Measurements from ENCODE around the gene CACNB2.

The CACNB2 gene

GRCh38 chr10:18140149-18140956 lies at the start of gene CACNB2:
Gene CACNB2, plus strand, starts transcription at chr10:18140424.
- Histone ChIP-seq H3K9me3 (ENCODE audit: insufficient read depth, low read length) (no peaks in the 10 kb centered on the region), H4K20me1 (ENCODE audit: insufficient read depth, low read length) (no peaks in the 10 kb centered on the region), H3K27me3 (ENCODE audit: low read depth, low read length) (no peaks in the 10 kb centered on the region), H3K36me3 (replicated peaks; ENCODE audit: low read depth, low read length) (no peaks in the 10 kb centered on the region), H3K79me2 (ENCODE audit: low read length) (no peaks in the 10 kb centered on the region), H3K27ac (ENCODE audit: low read length) (no peak within 1 kb of the TSS), H3K4me3 (ENCODE audit: low read length) (no peak within 1 kb of the TSS), H3K4me2 (ENCODE audit: low read length) (no peak within 1 kb of the TSS), H2AFZ (ENCODE audit: low read depth, low read length) (no peak within 1 kb of the TSS), H3K4me1 (ENCODE audit: low read length) (no peaks in the 10 kb centered on the region), H3K9ac (ENCODE audit: low read length) (no peak within 1 kb of the TSS)
- TF ChIP-seq EZH2phosphoT487 (IDR thresholded peaks at IDR 0.05; ENCODE audit: low read depth) (no peak), CTCF (IDR thresholded peaks at IDR 0.05; ENCODE audit: low read depth, low read length) (no peak)

- TF ChIP-seq EZH2phosphoT487 (IDR thresholded peaks at IDR 0.05; ENCODE audit: low read depth) (no peak), CTCF (IDR thresholded peaks at IDR 0.05; ENCODE audit: low read depth, low read length) (no peak)
- no peak overlapping the region for H3K9ac ChIP-seq (ENCODE audit: low read length)
- H3K36me3 ChIP-seq (replicated peaks; ENCODE audit: low read depth, low read length), result no peaks in the 10 kb centered on the region
- H3K27me3 ChIP-seq (ENCODE audit: low read depth, low read length), result no peaks in the 10 kb centered on the region
- no peak overlapping the region for H3K4me3 ChIP-seq (ENCODE audit: low read length)
- H3K79me2 ChIP-seq (ENCODE audit: low read length), result no peaks in the 10 kb centered on the region
- H4K20me1 ChIP-seq (ENCODE audit: insufficient read depth, low read length), result no peaks in the 10 kb centered on the region
- no peak overlapping the region for H2AFZ ChIP-seq (ENCODE audit: low read depth, low read length)
- H3K4me2 ChIP-seq (ENCODE audit: low read length), result no peak overlapping the region
- H3K4me1 ChIP-seq (ENCODE audit: low read length), result peaks cover 18% of the 10 kb centered on the region
- no peak overlapping the region for H3K27ac ChIP-seq (ENCODE audit: low read length)
- H3K9me3 ChIP-seq (ENCODE audit: insufficient read depth, low read length), result no peaks in the 10 kb centered on the region
Measured at GRCh38 chr10:18094332-18094731, 45.9 kb upstream of the CACNB2 start.

GRCh38 chr10:18094793-18095192 lies 45.4 kb upstream of the CACNB2 start:
- H3K4me1 ChIP-seq (ENCODE audit: low read length), result peaks cover 18% of the 10 kb centered on the region
- no peaks in the 10 kb centered on the region for H3K36me3 ChIP-seq (replicated peaks; ENCODE audit: low read depth, low read length)
- H3K27ac ChIP-seq (ENCODE audit: low read length), result no peak overlapping the region
- H3K4me2 ChIP-seq (ENCODE audit: low read length), result no peak overlapping the region
- no peak overlapping the region for H3K9ac ChIP-seq (ENCODE audit: low read length)
- H4K20me1 ChIP-seq (ENCODE audit: insufficient read depth, low read length), result no peaks in the 10 kb centered on the region
- no peaks in the 10 kb centered on the region for H3K9me3 ChIP-seq (ENCODE audit: insufficient read depth, low read length)
- no peak for TF ChIP-seq EZH2phosphoT487 (IDR thresholded peaks at IDR 0.05; ENCODE audit: low read depth)
- TF ChIP-seq CTCF (IDR thresholded peaks at IDR 0.05; ENCODE audit: low read depth, low read length), result no peak
- H2AFZ ChIP-seq (ENCODE audit: low read depth, low read length), result no peak overlapping the region
- H3K27me3 ChIP-seq (ENCODE audit: low read depth, low read length), result no peaks in the 10 kb centered on the region
- no peak overlapping the region for H3K4me3 ChIP-seq (ENCODE audit: low read length)
- no peaks in the 10 kb centered on the region for H3K79me2 ChIP-seq (ENCODE audit: low read length)

- Histone ChIP-seq H3K36me3 (replicated peaks; ENCODE audit: low read depth, low read length) (no peaks in the 10 kb centered on the region), H3K27ac (ENCODE audit: low read length) (no peak overlapping the region), H3K4me1 (ENCODE audit: low read length) (peaks cover 22% of the 10 kb centered on the region), H3K27me3 (ENCODE audit: low read depth, low read length) (no peaks in the 10 kb centered on the region), H3K4me2 (ENCODE audit: low read length) (no peak overlapping the region), H2AFZ (ENCODE audit: low read depth, low read length) (no peak overlapping the region), H4K20me1 (ENCODE audit: insufficient read depth, low read length) (no peaks in the 10 kb centered on the region), H3K79me2 (ENCODE audit: low read length) (no peaks in the 10 kb centered on the region), H3K9me3 (ENCODE audit: insufficient read depth, low read length) (no peaks in the 10 kb centered on the region), H3K4me3 (ENCODE audit: low read length) (no peak overlapping the region), H3K9ac (ENCODE audit: low read length) (no peak overlapping the region)
- TF ChIP-seq CTCF (IDR thresholded peaks at IDR 0.05; ENCODE audit: low read depth, low read length), result no peak
- TF ChIP-seq EZH2phosphoT487 (IDR thresholded peaks at IDR 0.05; ENCODE audit: low read depth), result no peak
Measured at GRCh38 chr10:18097524-18097923, 42.7 kb upstream of the CACNB2 start.
